Naive thymus-derived CD8-positive, alpha-beta T cell (primary cell): ENCODE measurements around the gene CAMTA1. TPM values are rescaled to one million over a fixed set of nuclear protein-coding genes. Genes with fewer than 3 reads are reported as not detected.

ENCODE experiments used
- ATAC-seq, 2 donors: fragments of 150-1000 bp; cut with Tn5 transposase in 1 of 2; sonication (Bioruptor Pico), chemical (Tn5 transposase) in 1 of 2; 1 replicate in 1 of 2; 2 replicates in 1 of 2; pipeline ENCODE4 v1.10.0; 2021; ENCODE audit warnings: mild to moderate bottlenecking in 2 of 2, moderate library complexity in 2 of 2
- POLR2A ChIA-PET: fragments of 350-600 bp; sonication (Branson Sonifier 250); formaldehyde crosslinking; loops from one replicate; lab custom pipeline; 2021; ENCODE audit warnings: antibody characterized with exemption; lab: Charles Lee
- DNase-seq, 10 donors: peaks; one replicate each; pipeline versions ENCODE4 v3.0.0 to v3.0.0-alpha.2; 2020 to 2022
- H3K27ac Mint-ChIP-seq, 10 donors: one replicate each; pipeline ENCODE4 v1.8.0; 2020 to 2022; ENCODE audit warnings: mild to moderate bottlenecking in 10 of 10, mixed read lengths in 10 of 10, moderate library complexity in 4 of 10, inconsistent platforms in 1 of 10
- H3K27me3 Mint-ChIP-seq, 5 donors: one replicate each; pipeline ENCODE4 v1.8.0; 2021 to 2022; ENCODE audit warnings: mixed read lengths in 5 of 5
- H3K36me3 Mint-ChIP-seq, 3 donors: one replicate each; pipeline ENCODE4 v1.8.0; 2020 to 2022; ENCODE audit warnings: mixed read lengths in 3 of 3, mild to moderate bottlenecking in 2 of 3, inconsistent platforms in 1 of 3
- H3K4me1 Mint-ChIP-seq, 4 donors: one replicate each; pipeline ENCODE4 v1.8.0; 2021 to 2022; ENCODE audit warnings: mixed read lengths in 4 of 4
- H3K4me3 Mint-ChIP-seq, 10 donors: one replicate each; pipeline ENCODE4 v1.8.0; 2020 to 2022; ENCODE audit warnings: mild to moderate bottlenecking in 10 of 10, mixed read lengths in 10 of 10, moderate library complexity in 6 of 10, inconsistent platforms in 1 of 10
- H3K9me3 Mint-ChIP-seq, 9 donors: one replicate each; pipeline ENCODE4 v1.8.0; 2020 to 2022; ENCODE audit warnings: mixed read lengths in 9 of 9, mild to moderate bottlenecking in 3 of 9, inconsistent platforms in 1 of 9, moderate library complexity in 1 of 9
- polyA plus RNA-seq, 3 donors: library from polyadenylated mRNA; unstranded; fragments of 300-500 nt; fragmentation: Illumina TruSeq; gene quantifications; one replicate each; pipeline ENCODE4 v1.2.3, GENCODE V29; 2021
- total RNA-seq, 8 experiments: library from RNA in 2 of 8; stranded (reverse) in 2 of 8; gene quantifications; one replicate each; pipeline ENCODE4 v1.2.3 and lab custom pipeline; 2021 to 2026

The CAMTA1 gene
- total and polyA plus RNA-seq, 5 experiments from 2014 or later = 32.6 to 78.3 (median 47.3) TPM

GRCh38 chr1:6860401-6860800, 75.1 kb downstream of the CAMTA1 start:
- Mint-ChIP-seq H3K9me3 (no peaks in the 10 kb centered on the region), H3K4me1 (peaks cover 15 to 41% (median 28%) of the 10 kb centered on the region in 4 donors), H3K4me3 (no peak overlapping the region), H3K27ac (peak overlapping the region in 1 of 10 donors; percentile 21), H3K27me3 (no peaks in the 10 kb centered on the region), H3K36me3 (peaks cover 0 to 39% (median 16%) of the 10 kb centered on the region in 3 donors)
- POLR2A ChIA-PET = no interaction called here
- ATAC-seq (no peak), DNase-seq (no peak)

- Mint-ChIP-seq H3K4me3 (no peak overlapping the region), H3K9me3 (no peaks in the 10 kb centered on the region), H3K36me3 (peaks cover 0 to 37% (median 14%) of the 10 kb centered on the region in 3 donors), H3K27ac (no peak overlapping the region), H3K27me3 (no peaks in the 10 kb centered on the region), H3K4me1 (peaks cover 15 to 47% (median 30%) of the 10 kb centered on the region in 4 donors)
- no peak for DNase-seq
- POLR2A ChIA-PET = no interaction called here
- no peak for ATAC-seq
These were observed 75.9 kb downstream of the CAMTA1 start for GRCh38 chr1:6861075-6861724.

GRCh38 chr1:6862906-6863305, 77.7 kb downstream of the CAMTA1 start:
- H3K4me3 Mint-ChIP-seq = no peak overlapping the region
- H3K27ac Mint-ChIP-seq = peak overlapping the region in 1 of 10 donors; percentile 27
- ATAC-seq (no peak), DNase-seq (no peak)
- peaks cover 0 to 34% (median 10%) of the 10 kb centered on the region in 3 donors for H3K36me3 Mint-ChIP-seq
- no peaks in the 10 kb centered on the region for H3K27me3 Mint-ChIP-seq
- no peaks in the 10 kb centered on the region for H3K9me3 Mint-ChIP-seq
- peaks cover 17 to 45% (median 27%) of the 10 kb centered on the region in 4 donors for H3K4me1 Mint-ChIP-seq
- POLR2A ChIA-PET = no interaction called here

- Mint-ChIP-seq H3K9me3 (no peaks in the 10 kb centered on the region), H3K27ac (peak overlapping the region in 2 of 10 donors; percentile 37 to 85), H3K4me3 (no peak overlapping the region), H3K36me3 (peaks cover 0 to 36% (median 10%) of the 10 kb centered on the region in 3 donors), H3K27me3 (no peaks in the 10 kb centered on the region), H3K4me1 (peaks cover 24 to 56% (median 38%) of the 10 kb centered on the region in 4 donors)
- no peak for DNase-seq
- no peak for ATAC-seq
- POLR2A ChIA-PET = no interaction called here
These were observed 78.9 kb downstream of the CAMTA1 start for GRCh38 chr1:6864166-6864565.

GRCh38 chr1:6866825-6867224, 81.6 kb downstream of the CAMTA1 start:
- no peaks in the 10 kb centered on the region for H3K9me3 Mint-ChIP-seq
- DNase-seq (no peak), ATAC-seq (no peak)
- POLR2A ChIA-PET = no interaction called here
- no peak overlapping the region for H3K4me3 Mint-ChIP-seq
- peak overlapping the region in 2 of 10 donors; percentile 6 to 61 for H3K27ac Mint-ChIP-seq
- no peaks in the 10 kb centered on the region for H3K27me3 Mint-ChIP-seq
- peaks cover 0 to 24% (median 6%) of the 10 kb centered on the region in 3 donors for H3K36me3 Mint-ChIP-seq
- H3K4me1 Mint-ChIP-seq = peaks cover 26 to 60% (median 42%) of the 10 kb centered on the region in 4 donors

- peak overlapping the region in 2 of 10 donors; percentile 6 to 61 for H3K27ac Mint-ChIP-seq
- POLR2A ChIA-PET = no interaction called here
These were observed 82.1 kb downstream of the CAMTA1 start for GRCh38 chr1:6867321-6867720.

GRCh38 chr1:6867729-6868659, 82.7 kb downstream of the CAMTA1 start:
- H3K4me1 Mint-ChIP-seq = peaks cover 24 to 65% (median 49%) of the 10 kb centered on the region in 4 donors
- H3K27me3 Mint-ChIP-seq = no peaks in the 10 kb centered on the region
- POLR2A ChIA-PET = no interaction called here
- H3K4me3 Mint-ChIP-seq = no peak overlapping the region
- no peak for DNase-seq
- peak overlapping the region in 2 of 10 donors; percentile 38 to 71 for H3K27ac Mint-ChIP-seq
- no peak for ATAC-seq
- peaks cover 0 to 31% (median 9%) of the 10 kb centered on the region in 3 donors for H3K36me3 Mint-ChIP-seq
- no peaks in the 10 kb centered on the region for H3K9me3 Mint-ChIP-seq

More at GRCh38 chr1:6867321-6867720, 82.1 kb downstream of the CAMTA1 start:
- ATAC-seq = no peak
- Mint-ChIP-seq H3K4me1 (peaks cover 26 to 65% (median 45%) of the 10 kb centered on the region in 4 donors), H3K4me3 (peak overlapping the region in 1 of 10 donors; percentile 39), H3K36me3 (peaks cover 0 to 28% (median 6%) of the 10 kb centered on the region in 3 donors), H3K9me3 (no peaks in the 10 kb centered on the region), H3K27me3 (no peaks in the 10 kb centered on the region)
- no peak for DNase-seq

- DNase-seq (no peak), ATAC-seq (no peak)
- peaks cover 21 to 58% (median 46%) of the 10 kb centered on the region in 4 donors for H3K4me1 Mint-ChIP-seq
- POLR2A ChIA-PET = no interaction called here
- no peaks in the 10 kb centered on the region for H3K27me3 Mint-ChIP-seq
- H3K4me3 Mint-ChIP-seq = no peak overlapping the region
- peak overlapping the region in 2 of 10 donors; percentile 38 to 45 for H3K27ac Mint-ChIP-seq
- no peaks in the 10 kb centered on the region for H3K9me3 Mint-ChIP-seq
- H3K36me3 Mint-ChIP-seq = peaks cover 0 to 32% (median 9%) of the 10 kb centered on the region in 3 donors
These were observed 83.6 kb downstream of the CAMTA1 start for GRCh38 chr1:6868660-6869380.

GRCh38 chr1:6869545-6869944, 84.3 kb downstream of the CAMTA1 start:
- POLR2A ChIA-PET = no interaction called here
- no peak for ATAC-seq

GRCh38 chr1:6870086-6870485, 84.8 kb downstream of the CAMTA1 start:
- POLR2A ChIA-PET = no interaction called here
- H3K27ac Mint-ChIP-seq = no peak overlapping the region
- H3K9me3 Mint-ChIP-seq = no peaks in the 10 kb centered on the region
- no peak overlapping the region for H3K4me3 Mint-ChIP-seq
- DNase-seq (no peak), ATAC-seq (no peak)
- H3K4me1 Mint-ChIP-seq = peaks cover 15 to 48% (median 42%) of the 10 kb centered on the region in 4 donors
- peaks cover 0 to 33% (median 7%) of the 10 kb centered on the region in 3 donors for H3K36me3 Mint-ChIP-seq
- H3K27me3 Mint-ChIP-seq = no peaks in the 10 kb centered on the region

More at GRCh38 chr1:6869545-6869944, 84.3 kb downstream of the CAMTA1 start:
- Mint-ChIP-seq H3K4me1 (peaks cover 17 to 50% (median 43%) of the 10 kb centered on the region in 4 donors), H3K27me3 (no peaks in the 10 kb centered on the region), H3K27ac (peak overlapping the region in 1 of 10 donors; percentile 1), H3K4me3 (no peak overlapping the region), H3K9me3 (no peaks in the 10 kb centered on the region), H3K36me3 (peaks cover 0 to 32% (median 5%) of the 10 kb centered on the region in 3 donors)
- DNase-seq = no peak

- H3K9me3 Mint-ChIP-seq = no peaks in the 10 kb centered on the region
- ATAC-seq (no peak), DNase-seq (no peak)
- H3K27me3 Mint-ChIP-seq = no peaks in the 10 kb centered on the region
- H3K36me3 Mint-ChIP-seq = peaks cover 0 to 36% (median 7%) of the 10 kb centered on the region in 3 donors
- POLR2A ChIA-PET = no interaction called here
- peaks cover 15 to 43% (median 41%) of the 10 kb centered on the region in 4 donors for H3K4me1 Mint-ChIP-seq
- H3K4me3 Mint-ChIP-seq = no peak overlapping the region
- H3K27ac Mint-ChIP-seq = no peak overlapping the region
These were observed 85.3 kb downstream of the CAMTA1 start for GRCh38 chr1:6870571-6870970.

- ATAC-seq = no peak
- no peaks in the 10 kb centered on the region for H3K9me3 Mint-ChIP-seq
- peaks cover 0 to 39% (median 9%) of the 10 kb centered on the region in 3 donors for H3K36me3 Mint-ChIP-seq
- DNase-seq = no peak
- no peaks in the 10 kb centered on the region for H3K27me3 Mint-ChIP-seq
- no peak overlapping the region for H3K27ac Mint-ChIP-seq
- no peak overlapping the region for H3K4me3 Mint-ChIP-seq
- POLR2A ChIA-PET = interaction anchor here (0.6 kb wide), 1 partner anchor 9 kb away, joined by 3 read pairs; no protein-coding TSS in a partner anchor
- peaks cover 15 to 42% (median 34%) of the 10 kb centered on the region in 4 donors for H3K4me1 Mint-ChIP-seq
These were observed 86.2 kb downstream of the CAMTA1 start for GRCh38 chr1:6871300-6871972.
